Erythroblast (primary cell): ENCODE data around the gene TMEM182.

ENCODE experiments used
- GATA1 ChIP-seq: IDR thresholded peaks from 2 replicates; pipeline ENCODE4 v1.6.1; 2011; ENCODE audit warnings: low read depth, mild to moderate bottlenecking, control low read depth, low read length, moderate library complexity
- POLR2A ChIP-seq: IDR thresholded peaks from 2 replicates; pipeline ENCODE4 v1.6.1; 2011; ENCODE audit warnings: mild to moderate bottlenecking, low read length

- TF ChIP-seq POLR2A (no peak), GATA1 (no peak)
These were observed 8.7 kb downstream of the TMEM182 start for GRCh38 chr2:102770506-102770905.
